ENCODE data around the gene TPM2.

DNA sequence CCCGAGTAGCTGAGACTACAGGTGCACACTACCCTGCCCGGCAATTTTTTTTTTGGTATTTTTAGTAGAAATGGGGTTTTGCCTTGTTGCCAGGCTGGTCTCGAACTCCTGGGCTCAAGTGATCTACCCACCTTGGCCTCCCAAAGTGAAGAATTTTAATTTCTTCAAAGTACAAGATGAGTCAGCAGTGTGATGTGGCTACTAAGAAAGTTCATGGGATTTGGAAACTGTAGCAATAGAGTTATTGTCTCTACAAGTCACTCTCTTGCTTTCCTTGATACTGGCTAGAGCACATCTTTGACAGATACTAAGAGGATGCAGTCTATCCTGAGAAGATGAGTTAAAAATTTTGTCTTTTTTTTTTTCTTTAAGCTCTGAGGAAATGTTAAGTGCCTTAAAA, 44.4 kb upstream of the TPM2 start:
- TF ChIP-seq POLR2A (IDR thresholded peaks at IDR 0.05) (no peak), POLR2AphosphoS5 (IDR thresholded peaks at IDR 0.05) (no peak)
- TF ChIP-seq, protein P1, sequence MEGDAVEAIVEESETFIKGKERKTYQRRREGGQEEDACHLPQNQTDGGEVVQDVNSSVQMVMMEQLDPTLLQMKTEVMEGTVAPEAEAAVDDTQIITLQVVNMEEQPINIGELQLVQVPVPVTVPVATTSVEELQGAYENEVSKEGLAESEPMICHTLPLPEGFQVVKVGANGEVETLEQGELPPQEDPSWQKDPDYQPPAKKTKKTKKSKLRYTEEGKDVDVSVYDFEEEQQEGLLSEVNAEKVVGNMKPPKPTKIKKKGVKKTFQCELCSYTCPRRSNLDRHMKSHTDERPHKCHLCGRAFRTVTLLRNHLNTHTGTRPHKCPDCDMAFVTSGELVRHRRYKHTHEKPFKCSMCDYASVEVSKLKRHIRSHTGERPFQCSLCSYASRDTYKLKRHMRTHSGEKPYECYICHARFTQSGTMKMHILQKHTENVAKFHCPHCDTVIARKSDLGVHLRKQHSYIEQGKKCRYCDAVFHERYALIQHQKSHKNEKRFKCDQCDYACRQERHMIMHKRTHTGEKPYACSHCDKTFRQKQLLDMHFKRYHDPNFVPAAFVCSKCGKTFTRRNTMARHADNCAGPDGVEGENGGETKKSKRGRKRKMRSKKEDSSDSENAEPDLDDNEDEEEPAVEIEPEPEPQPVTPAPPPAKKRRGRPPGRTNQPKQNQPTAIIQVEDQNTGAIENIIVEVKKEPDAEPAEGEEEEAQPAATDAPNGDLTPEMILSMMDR (IDR thresholded peaks at IDR 0.05): no peak

Data from stomach (tissue), 4 donors.